AG09309 (cell line): ENCODE measurements around the gene MLH3.

Experiments
- DNase-seq: peaks from one replicate; pipeline ENCODE4 v3.0.0-alpha.2; 2010; ENCODE audit warnings: low read depth
- H3K4me3 ChIP-seq: 2 replicates; pipeline ENCODE4 v1.5.1; 2011; ENCODE audit warnings: mild to moderate bottlenecking, low read depth, low read length, moderate library complexity; ENCODE audit not compliant: control insufficient read depth
- CTCF ChIP-seq: IDR thresholded peaks from 2 replicates; pipeline ENCODE4 v1.5.1; 2011; ENCODE audit warnings: mild to moderate bottlenecking, low read depth, low read length, inconsistent platforms; ENCODE audit not compliant: insufficient read depth, control insufficient read depth; ENCODE audit errors: missing control alignments

The MLH3 gene

GRCh38 chr14:75060420-75060819 lies 9.2 kb upstream of the MLH3 start:
- no peak overlapping the region for H3K4me3 ChIP-seq
- DNase-seq, result no peak
- no peak for TF ChIP-seq CTCF

- DNase-seq, result no peak
- TF ChIP-seq CTCF, result no peak
- H3K4me3 ChIP-seq, result no peak overlapping the region
Measured at GRCh38 chr14:75059642-75060041, 8.4 kb upstream of the MLH3 start.

GRCh38 chr14:75054421-75054820 lies 3.2 kb upstream of the MLH3 start:
- no peak for TF ChIP-seq CTCF
- H3K4me3 ChIP-seq, result no peak overlapping the region
- no peak for DNase-seq

- no peak overlapping the region for H3K4me3 ChIP-seq
- TF ChIP-seq CTCF, result no peak
- peak; percentile 68 for DNase-seq
Measured at GRCh38 chr14:75053396-75054291, 2.4 kb upstream of the MLH3 start.

GRCh38 chr14:75051556-75051899 lies 261 bp upstream of the MLH3 start:
- H3K4me3 ChIP-seq, result peak overlapping the region; percentile 14
- TF ChIP-seq CTCF, result no peak
- DNase-seq, result no peak

GRCh38 chr14:75049731-75050201 lies 1.5 kb downstream of the MLH3 start:
- peak; percentile 64 for DNase-seq
- no peak overlapping the region for H3K4me3 ChIP-seq
- no peak for TF ChIP-seq CTCF

- H3K4me3 ChIP-seq, result no peak overlapping the region
- no peak for DNase-seq
- no peak for TF ChIP-seq CTCF
Measured at GRCh38 chr14:75049136-75049535, 2.1 kb downstream of the MLH3 start.
